ENCODE data around the gene KCTD16.

KCTD16 gene

GRCh38 chr5:144192661-144193060, 22.0 kb downstream of the KCTD16 start:
- Histone ChIP-seq H3K4me3 (ENCODE audit: low read depth, low read length) (no peak overlapping the region), H3K4me1 (ENCODE audit: control insufficient read depth, insufficient read depth, low read length) (peaks cover 25% of the 10 kb centered on the region), H3K27ac (ENCODE audit: extremely low read depth, low read depth, low read length) (no peak overlapping the region), H3K9me3 (ENCODE audit: control insufficient read depth, insufficient read depth, low read depth, low read length) (no peaks in the 10 kb centered on the region), H3K36me3 (ENCODE audit: control insufficient read depth in 2 of 2, insufficient read depth in 1 of 2, low read length in 2 of 2) (no peaks in the 10 kb centered on the region)
- POLR2A ChIA-PET: interaction anchor here (0.6 kb wide), 1 partner anchor 1194 kb away, joined by 3 read pairs; no protein-coding TSS in a partner anchor
- CTCF ChIA-PET: interaction anchor here (0.6 to 5.3 kb wide), 15 partner anchors 12 to 1887 kb away, joined by 3 to 29 read pairs (median 3); no protein-coding TSS in a partner anchor
- no peak for TF ChIP-seq OVOL3 (tag by site-specific recombination; IDR thresholded peaks at IDR 0.05)
- no peak for TF ChIP-seq ZNF2 (tag by site-specific recombination; IDR thresholded peaks at IDR 0.05)
- no peak for TF ChIP-seq ZNF521 (tag by site-specific recombination; IDR thresholded peaks at IDR 0.05)
- no peak for TF ChIP-seq ZNF214 (tag by site-specific recombination; IDR thresholded peaks at IDR 0.05; ENCODE audit: borderline replicate concordance)
- no peak for TF ChIP-seq ZNF510 (tag by site-specific recombination; IDR thresholded peaks at IDR 0.05; ENCODE audit: insufficient replicate concordance)
- TF ChIP-seq ZNF580 (tag by site-specific recombination; IDR thresholded peaks at IDR 0.05): no peak
- TF ChIP-seq ZNF274 (IDR thresholded peaks at IDR 0.05; ENCODE audit: low read length): no peak
- no peak for TF ChIP-seq ZNF274 (tag by site-specific recombination; IDR thresholded peaks at IDR 0.05; ENCODE audit: borderline replicate concordance)
- no peak for TF ChIP-seq ZXDB (tag by site-specific recombination; IDR thresholded peaks at IDR 0.05)
- no peak for TF ChIP-seq ZBTB48 (tag by site-specific recombination; IDR thresholded peaks at IDR 0.05)
- no peak for TF ChIP-seq ZNF692 (tag by site-specific recombination; IDR thresholded peaks at IDR 0.05)
- no peak for TF ChIP-seq ZNF18 (tag by site-specific recombination; IDR thresholded peaks at IDR 0.05)
- no peak for TF ChIP-seq ZFP37 (tag by site-specific recombination; IDR thresholded peaks at IDR 0.05)
- no peak for TF ChIP-seq ZNF645 (tag by site-specific recombination; IDR thresholded peaks at IDR 0.05)
- TF ChIP-seq YY1 (tag by site-specific recombination; IDR thresholded peaks at IDR 0.05): no peak
- TF ChIP-seq KLF8 (tag by site-specific recombination; IDR thresholded peaks at IDR 0.05): no peak
- TF ChIP-seq AEBP2 (tag by site-specific recombination; IDR thresholded peaks at IDR 0.05; ENCODE audit: borderline replicate concordance): no peak
- TF ChIP-seq ZNF350 (tag by site-specific recombination; IDR thresholded peaks at IDR 0.05): no peak
- no peak for TF ChIP-seq ZSCAN5A (tag by site-specific recombination; IDR thresholded peaks at IDR 0.05)
- no peak for TF ChIP-seq ZNF24 (tag by site-specific recombination; IDR thresholded peaks at IDR 0.05)
- no peak for TF ChIP-seq SCRT2 (tag by site-specific recombination; IDR thresholded peaks at IDR 0.05)
